Upper lobe of left lung (tissue), 6 donors: ENCODE results near the gene GTF2IRD1. TPM values are rescaled to one million over a fixed set of nuclear protein-coding genes. Genes with fewer than 3 reads are reported as not detected.
A peak's percentile ranks its signal among the peaks of the same experiment; 100 is the strongest.

ENCODE experiments used
- ATAC-seq, 2 donors: fragments of 200-7000 bp; cut with Tn5 transposase; one replicate each; pipeline ENCODE4 v1.9.1; 2022; ENCODE audit warnings: mild to moderate bottlenecking in 2 of 2, moderate library complexity in 2 of 2; ENCODE audit not compliant: low FRiP score in 2 of 2
- DNase-seq, 2 donors: peaks; one replicate each; pipeline ENCODE4 v3.0.0-alpha.2; 2019 to 2020
- H3K27ac ChIP-seq, 4 donors: fragments of 200-600 bp; sonication (generic); one replicate each; pipeline ENCODE4 v1.5.1; 2016 to 2019
- H3K27me3 ChIP-seq, 4 donors: fragments of 200-600 bp; sonication (generic); one replicate each; pipeline ENCODE4 v1.5.1; 2017 to 2019
- H3K36me3 ChIP-seq, 4 donors: fragments of 200-600 bp; sonication (generic); one replicate each; pipeline ENCODE4 v1.5.1; 2016 to 2019
- H3K4me1 ChIP-seq, 4 donors: fragments of 200-600 bp; sonication (generic); one replicate each; pipeline ENCODE4 v1.5.1; 2018 to 2019
- H3K4me3 ChIP-seq, 4 donors: fragments of 200-600 bp; sonication (generic); one replicate each; pipeline ENCODE4 v1.5.1; 2017 to 2019; ENCODE audit warnings: mild to moderate bottlenecking in 2 of 4, moderate library complexity in 1 of 4
- H3K9me3 ChIP-seq, 4 donors: fragments of 200-600 bp; sonication (generic); one replicate each; pipeline ENCODE4 v1.5.1; 2018 to 2019
- CTCF ChIP-seq, 6 experiments: fragments of 450-650 bp in 4 of 6; fragments of 200-600 bp in 2 of 6; sonication (generic) in 2 of 6; IDR thresholded peaks; one replicate each; pipeline ENCODE4 v1.5.1; 2016 to 2019; ENCODE audit warnings: antibody characterized with exemption in 6 of 6
- EP300 ChIP-seq, 4 donors: sonication (generic); formaldehyde crosslinking; IDR thresholded peaks; one replicate each; pipeline ENCODE4 v1.5.1; 2017; ENCODE audit warnings: antibody characterized with exemption in 4 of 4, control low read depth in 2 of 4
- POLR2A ChIP-seq, 4 donors: fragments of 450-650 bp; IDR thresholded peaks; one replicate each; pipeline ENCODE4 v1.5.1; 2016 to 2017; ENCODE audit warnings: antibody characterized with exemption in 4 of 4, mild to moderate bottlenecking in 2 of 4
- POLR2AphosphoS5 ChIP-seq, 2 donors: sonication (generic); formaldehyde crosslinking; IDR thresholded peaks; one replicate each; pipeline ENCODE4 v1.5.1; 2017; ENCODE audit warnings: antibody characterized with exemption in 2 of 2
- WGBS, 2 donors: methylation state at CpG; one replicate each; pipeline ENCODE4 v1.1.5; 2017 to 2018; 5-methylcytosine and 5-hydroxymethylcytosine counted together
- total RNA-seq, 6 donors: library from RNA; depleted of rRNA in 4 of 6; stranded (reverse); fragments of >200 nt in 4 of 6; gene quantifications; one replicate each; pipeline versions ENCODE4 v1.1.0 to v1.2.1, GENCODE V29; 2016 to 2021
- donor health status: DM: no; HTN: no; CAD: no; lungs with moderate emphysema.
- donor health status: DM: no; HTN: yes; CAD: no; lungs with severe emphysema.

Gene GTF2IRD1
- total RNA-seq, 6 donors from 2014 or later = 16.4 to 41.9 (median 28.1) TPM

- Histone ChIP-seq H3K4me3 (peak overlapping the region in 2 of 4 donors; percentile 44 to 50), H3K27me3 (no peaks in the 10 kb centered on the region), H3K36me3 (no peaks in the 10 kb centered on the region), H3K9me3 (no peaks in the 10 kb centered on the region), H3K27ac (peak overlapping the region; percentile 94 to 98 (median 96)), H3K4me1 (peaks cover 65 to 76% (median 72%) of the 10 kb centered on the region in 4 donors)
- peak in 3 of 6 experiments; percentile 10 to 22 (median 14) for TF ChIP-seq CTCF (IDR thresholded peaks at IDR 0.05)
- no peak for TF ChIP-seq POLR2AphosphoS5 (IDR thresholded peaks at IDR 0.05)
- DNase-seq = no peak
- 59 to 69% methylated on average over 8 of the region's 8 CpGs for WGBS, 2 donors
- ATAC-seq = no peak
Measured at GRCh38 chr7:74481458-74482196, 27.9 kb downstream of the GTF2IRD1 start.

- Histone ChIP-seq H3K4me1 (peaks cover 65 to 72% (median 67%) of the 10 kb centered on the region in 4 donors), H3K36me3 (no peaks in the 10 kb centered on the region), H3K9me3 (no peaks in the 10 kb centered on the region), H3K27me3 (no peaks in the 10 kb centered on the region), H3K27ac (peak overlapping the region; percentile 94 to 98 (median 96)), H3K4me3 (no peak overlapping the region)
- TF ChIP-seq EP300 (IDR thresholded peaks at IDR 0.05) (no peak), CTCF (IDR thresholded peaks at IDR 0.05) (no peak), POLR2A (IDR thresholded peaks at IDR 0.05) (no peak), POLR2AphosphoS5 (IDR thresholded peaks at IDR 0.05) (no peak)
- DNase-seq (no peak), ATAC-seq (no peak)
- 83% methylated on average over 4 of the region's 4 CpGs for WGBS, 2 donors
Measured at GRCh38 chr7:74482197-74482467, 28.4 kb downstream of the GTF2IRD1 start.

GRCh38 chr7:74482629-74483401, 29.1 kb downstream of the GTF2IRD1 start:
- H3K27me3 ChIP-seq = no peaks in the 10 kb centered on the region
- DNase-seq (peak in 1 of 2 donors; percentile 57), ATAC-seq (peak in 1 of 2 donors; percentile 4)
- H3K4me1 ChIP-seq = peaks cover 58 to 65% (median 60%) of the 10 kb centered on the region in 4 donors
- no peaks in the 10 kb centered on the region for H3K9me3 ChIP-seq
- H3K27ac ChIP-seq = peak overlapping the region; percentile 94 to 98 (median 96)
- peak in 2 of 4 donors; percentile 39 to 92 for TF ChIP-seq EP300 (IDR thresholded peaks at IDR 0.05)
- peak; percentile 70 to 81 for TF ChIP-seq POLR2AphosphoS5 (IDR thresholded peaks at IDR 0.05)
- TF ChIP-seq POLR2A (IDR thresholded peaks at IDR 0.05) = peak in 1 of 4 donors; percentile 27
- TF ChIP-seq CTCF (IDR thresholded peaks at IDR 0.05) = no peak
- no peaks in the 10 kb centered on the region for H3K36me3 ChIP-seq
- H3K4me3 ChIP-seq = no peak overlapping the region
- WGBS, 2 donors = 50 to 59% methylated on average over 16 of the region's 16 CpGs

GRCh38 chr7:74483402-74484336, 30.0 kb downstream of the GTF2IRD1 start:
- no peaks in the 10 kb centered on the region for H3K27me3 ChIP-seq
- H3K9me3 ChIP-seq = no peaks in the 10 kb centered on the region
- 57 to 58% methylated on average over 11 of the region's 11 CpGs for WGBS, 2 donors
- H3K27ac ChIP-seq = peak overlapping the region; percentile 94 to 98 (median 96)
- H3K4me3 ChIP-seq = no peak overlapping the region
- H3K36me3 ChIP-seq = no peaks in the 10 kb centered on the region
- peaks cover 49 to 59% (median 52%) of the 10 kb centered on the region in 4 donors for H3K4me1 ChIP-seq
- TF ChIP-seq EP300 (IDR thresholded peaks at IDR 0.05) = no peak
- TF ChIP-seq POLR2AphosphoS5 (IDR thresholded peaks at IDR 0.05) = no peak
- no peak for TF ChIP-seq CTCF (IDR thresholded peaks at IDR 0.05)
- TF ChIP-seq POLR2A (IDR thresholded peaks at IDR 0.05) = no peak
- DNase-seq = no peak
- no peak for ATAC-seq
